Measurements from ENCODE around the gene THSD4. TPM values are rescaled to one million over a fixed set of nuclear protein-coding genes. Genes with fewer than 3 reads are reported as not detected.
"Not testable (repeated sequence)": the region's sequence is repeated elsewhere in the genome, so short reads cannot be mapped to it uniquely, and the experiment has no call there.

The THSD4 gene
- total and polyA plus RNA-seq, 2 experiments from 2014 or later = 5.1 to 25.5 TPM

- no peaks in the 10 kb centered on the region for H3K4me1 ChIP-seq (ENCODE audit: low read depth)
- no peaks in the 10 kb centered on the region for H3K36me3 ChIP-seq
- no peak for TF ChIP-seq CTCF (IDR thresholded peaks at IDR 0.05; ENCODE audit: low read depth, low read length)
- H3K9me3 ChIP-seq (ENCODE audit: low read depth) = no peaks in the 10 kb centered on the region
- no peak overlapping the region for H3K27ac ChIP-seq
- no peak for DNase-seq (ENCODE audit: low read depth in 1 of 2, low spot score in 1 of 2)
- no peak overlapping the region for H3K4me3 ChIP-seq
- no peaks in the 10 kb centered on the region for H3K27me3 ChIP-seq
Observed at GRCh38 chr15:71715914-71716313, 600.6 kb downstream of the THSD4 start.

- Histone ChIP-seq H3K36me3 (no peaks in the 10 kb centered on the region), H3K4me3 (no peak overlapping the region), H3K27ac (no peak overlapping the region), H3K4me1 (ENCODE audit: low read depth) (no peaks in the 10 kb centered on the region), H3K27me3 (no peaks in the 10 kb centered on the region), H3K9me3 (ENCODE audit: low read depth) (no peaks in the 10 kb centered on the region)
- peak in 1 of 2 donors; percentile 57 for DNase-seq (ENCODE audit: low read depth in 1 of 2, low spot score in 1 of 2)
- no peak for TF ChIP-seq CTCF (IDR thresholded peaks at IDR 0.05; ENCODE audit: low read depth, low read length)
Observed at GRCh38 chr15:71716990-71717389, 601.7 kb downstream of the THSD4 start.

- Histone ChIP-seq H3K36me3 (no peaks in the 10 kb centered on the region), H3K4me3 (no peak overlapping the region), H3K27me3 (no peaks in the 10 kb centered on the region), H3K4me1 (ENCODE audit: low read depth) (no peaks in the 10 kb centered on the region), H3K27ac (no peak overlapping the region), H3K9me3 (ENCODE audit: low read depth) (no peaks in the 10 kb centered on the region)
- no peak for TF ChIP-seq CTCF (IDR thresholded peaks at IDR 0.05; ENCODE audit: low read depth, low read length)
- no peak for DNase-seq (ENCODE audit: low read depth in 1 of 2, low spot score in 1 of 2)
Observed at GRCh38 chr15:71718116-71718910, 603.0 kb downstream of the THSD4 start.

GRCh38 chr15:71723344-71723743, 608.1 kb downstream of the THSD4 start:
- Histone ChIP-seq H3K4me1 (ENCODE audit: low read depth) (no peaks in the 10 kb centered on the region), H3K4me3 (no peak overlapping the region), H3K27ac (no peak overlapping the region), H3K27me3 (no peaks in the 10 kb centered on the region), H3K9me3 (ENCODE audit: low read depth) (no peaks in the 10 kb centered on the region), H3K36me3 (no peaks in the 10 kb centered on the region)
- DNase-seq (ENCODE audit: low read depth in 1 of 2, low spot score in 1 of 2) = no peak
- no peak for TF ChIP-seq CTCF (IDR thresholded peaks at IDR 0.05; ENCODE audit: low read depth, low read length)

GRCh38 chr15:71725207-71725955, 610.1 kb downstream of the THSD4 start:
- DNase-seq (ENCODE audit: low read depth in 1 of 2, low spot score in 1 of 2) = peak in 1 of 2 donors; percentile 38
- H3K27ac ChIP-seq; H3K9me3 ChIP-seq (ENCODE audit: low read depth); H3K27me3 ChIP-seq; H3K36me3 ChIP-seq; H3K4me1 ChIP-seq (ENCODE audit: low read depth); H3K4me3 ChIP-seq: not testable (repeated sequence)

GRCh38 chr15:71728881-71729280, 613.6 kb downstream of the THSD4 start:
- Histone ChIP-seq H3K36me3 (no peaks in the 10 kb centered on the region), H3K27me3 (no peaks in the 10 kb centered on the region), H3K27ac (no peak overlapping the region), H3K4me1 (ENCODE audit: low read depth) (peaks cover 9% of the 10 kb centered on the region), H3K4me3 (no peak overlapping the region), H3K9me3 (ENCODE audit: low read depth) (no peaks in the 10 kb centered on the region)
- DNase-seq (ENCODE audit: low read depth in 1 of 2, low spot score in 1 of 2) = no peak
- TF ChIP-seq CTCF (IDR thresholded peaks at IDR 0.05; ENCODE audit: low read depth, low read length) = no peak

All from cardiac muscle cell (in vitro differentiated cells and primary cell).